SK-N-MC (cell line): Measurements from ENCODE around the gene AQP12A.
"Not testable (repeated sequence)": the region's sequence is repeated elsewhere in the genome, so short reads cannot be mapped to it uniquely, and the experiment has no call there.

Experiments used
- EZH2 ChIP-seq: fragments of 200-600 bp; sonication (generic); IDR thresholded peaks from one replicate; pipeline ENCODE4 v1.6.1; 2017; ENCODE audit warnings: antibody characterized with exemption
- FOXP2 ChIP-seq: optimal IDR thresholded peaks from 2 replicates; pipeline ENCODE3; 2011; ENCODE audit warnings: mild to moderate bottlenecking, moderate library complexity; ENCODE audit not compliant: insufficient read depth; ENCODE audit errors: extremely low read length, control extremely low read depth
- POLR2AphosphoS5 ChIP-seq: IDR thresholded peaks from 2 replicates; pipeline ENCODE4 v1.6.1; 2012; ENCODE audit warnings: mild to moderate bottlenecking, low read depth, low read length, borderline replicate concordance

- not testable (repeated sequence) for TF ChIP-seq POLR2AphosphoS5, EZH2, FOXP2
These were observed 12.8 kb upstream of the AQP12A start for GRCh38 chr2:240678909-240679308.
